Endometrium (tissue), 2 donors: ENCODE results near the gene RPH3AL.
"Not testable (repeated sequence)": the region's sequence is repeated elsewhere in the genome, so short reads cannot be mapped to it uniquely, and the experiment has no call there.

ENCODE experiments used
- FAIRE-seq: peaks from 2 replicates; lab custom pipeline; 2012; peaks lifted over from hg19 to GRCh38; lab: Jason Lieb, UNC
- donor health status: control.
- donor health status: control.

The RPH3AL gene

GRCh38 chr17:282000-282911, 70.4 kb downstream of the RPH3AL start:
- FAIRE-seq, result no peak

- no peak for FAIRE-seq
Observed at GRCh38 chr17:281365-281999, 71.1 kb downstream of the RPH3AL start.

GRCh38 chr17:280901-281300, 71.7 kb downstream of the RPH3AL start:
- FAIRE-seq, result no peak

GRCh38 chr17:280216-280615, 72.4 kb downstream of the RPH3AL start:
- no peak for FAIRE-seq

- no peak for FAIRE-seq
Observed at GRCh38 chr17:279776-280175, 72.8 kb downstream of the RPH3AL start.

- FAIRE-seq, result no peak
Observed at GRCh38 chr17:279331-279730, 73.3 kb downstream of the RPH3AL start.

GRCh38 chr17:278676-279059, 73.9 kb downstream of the RPH3AL start:
- FAIRE-seq, result no peak

- no peak for FAIRE-seq
Observed at GRCh38 chr17:278055-278675, 74.4 kb downstream of the RPH3AL start.

GRCh38 chr17:274902-275301, 77.7 kb downstream of the RPH3AL start:
- no peak for FAIRE-seq

GRCh38 chr17:273981-274832, 78.4 kb downstream of the RPH3AL start:
- no peak for FAIRE-seq

GRCh38 chr17:272856-273255, 79.8 kb downstream of the RPH3AL start:
- FAIRE-seq, result not testable (repeated sequence)

GRCh38 chr17:271928-272623, 80.5 kb downstream of the RPH3AL start:
- not testable (repeated sequence) for FAIRE-seq

- no peak for FAIRE-seq
Observed at GRCh38 chr17:269616-270514, 82.7 kb downstream of the RPH3AL start.

GRCh38 chr17:266701-267667, 85.6 kb downstream of the RPH3AL start:
- FAIRE-seq, result no peak

- no peak for FAIRE-seq
Observed at GRCh38 chr17:266219-266618, 86.4 kb downstream of the RPH3AL start.

- no peak for FAIRE-seq
Observed at GRCh38 chr17:265718-266117, 86.9 kb downstream of the RPH3AL start.

GRCh38 chr17:263773-264172, 88.8 kb downstream of the RPH3AL start:
- no peak for FAIRE-seq

- no peak for FAIRE-seq
Observed at GRCh38 chr17:263271-263670, 89.3 kb downstream of the RPH3AL start.

- no peak for FAIRE-seq
Observed at GRCh38 chr17:261635-262034, 91.0 kb downstream of the RPH3AL start.
